GM18951 (cell line): Measurements from ENCODE around the gene C11orf24.

ENCODE experiments used
- POLR2A ChIP-seq: IDR thresholded peaks from 4 replicates; pipeline ENCODE4 v1.6.1; 2011; ENCODE audit warnings: mild to moderate bottlenecking; ENCODE audit not compliant: insufficient read length, insufficient read depth; ENCODE audit errors: extremely low read depth
- in situ Hi-C: fragments of 300-500 bp; cut with MboI; formaldehyde crosslinking; loops from one replicate; pipeline ENCODE4 v1.12.0; 2022; ENCODE audit warnings: low sequenced_read_pairs, mixed read lengths, inconsistent platforms; ENCODE audit not compliant: unreplicated experiment

C11orf24 gene

DNA sequence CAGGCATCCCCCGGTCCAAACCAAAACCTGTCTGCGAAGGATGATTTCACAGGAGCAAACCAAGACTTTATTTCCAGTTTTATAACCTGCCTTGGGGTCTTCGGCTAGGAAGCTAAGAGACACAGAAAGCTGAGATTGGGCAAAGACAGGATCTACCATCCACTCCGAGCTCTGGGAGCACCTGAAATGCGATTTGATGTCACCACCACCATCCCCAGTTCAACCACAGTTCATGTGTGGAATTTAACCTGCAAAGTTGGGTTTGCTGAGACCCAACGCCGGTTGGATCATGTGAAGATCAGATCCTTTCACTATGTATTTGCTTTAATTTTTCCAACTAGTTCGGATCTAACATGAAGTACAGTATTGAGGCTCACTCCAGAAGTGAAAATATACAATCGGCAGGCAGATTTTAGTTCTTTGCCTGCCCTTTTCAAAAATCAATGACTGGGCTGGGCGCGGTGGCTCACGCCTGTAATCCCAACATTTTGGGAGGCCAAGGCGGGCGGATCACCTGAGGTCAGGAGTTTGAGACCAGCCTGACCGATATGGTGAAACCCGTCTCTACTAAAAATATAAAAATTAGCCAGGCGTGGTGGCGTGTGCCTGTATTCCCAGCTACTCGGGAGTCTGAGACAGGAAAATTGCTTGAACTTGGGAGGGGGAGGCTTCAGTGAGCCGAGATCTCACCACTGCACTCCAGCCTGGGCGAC lies 1.4 kb upstream of the C11orf24 start:
- TF ChIP-seq POLR2A, result no peak
- in situ Hi-C loops, result no loop called here

DNA sequence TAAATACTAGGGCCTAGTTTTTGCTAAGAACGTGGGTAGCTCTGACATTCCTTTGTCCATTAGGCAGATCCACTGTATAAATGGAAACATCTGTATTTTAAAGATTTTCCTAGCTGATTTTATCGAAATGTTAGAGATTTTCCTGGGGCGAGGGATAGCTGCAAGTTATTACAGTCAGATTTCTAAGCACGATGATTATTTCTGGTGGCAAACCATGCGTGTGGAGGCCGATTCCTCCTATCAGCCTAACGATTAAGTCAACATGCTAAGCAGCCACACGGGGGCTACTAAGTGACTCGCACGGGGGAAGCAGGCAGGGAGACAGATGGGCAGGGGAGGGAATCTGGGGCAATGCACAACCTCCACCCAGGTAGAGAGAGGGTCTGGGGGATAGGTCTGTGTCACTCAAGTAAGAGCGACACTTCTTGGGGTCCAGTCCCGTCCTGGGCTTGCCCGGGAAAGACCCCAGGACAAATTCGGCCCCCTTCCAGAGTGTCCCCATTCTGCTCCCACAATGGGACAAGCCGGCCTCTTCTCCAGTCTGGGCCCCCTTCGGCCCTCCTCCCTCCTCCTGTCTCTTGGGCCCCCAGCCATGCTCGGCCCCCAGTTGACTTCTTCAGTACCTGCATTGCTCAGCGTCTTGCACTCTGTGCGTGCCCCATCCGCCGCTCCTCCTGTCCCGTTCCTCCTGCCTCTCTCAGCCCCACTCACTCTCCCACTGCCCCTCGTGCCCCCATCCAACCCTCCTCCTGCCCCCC lies 571 bp downstream of the C11orf24 start:
- in situ Hi-C loops, result no loop called here
- TF ChIP-seq POLR2A, result no peak

DNA sequence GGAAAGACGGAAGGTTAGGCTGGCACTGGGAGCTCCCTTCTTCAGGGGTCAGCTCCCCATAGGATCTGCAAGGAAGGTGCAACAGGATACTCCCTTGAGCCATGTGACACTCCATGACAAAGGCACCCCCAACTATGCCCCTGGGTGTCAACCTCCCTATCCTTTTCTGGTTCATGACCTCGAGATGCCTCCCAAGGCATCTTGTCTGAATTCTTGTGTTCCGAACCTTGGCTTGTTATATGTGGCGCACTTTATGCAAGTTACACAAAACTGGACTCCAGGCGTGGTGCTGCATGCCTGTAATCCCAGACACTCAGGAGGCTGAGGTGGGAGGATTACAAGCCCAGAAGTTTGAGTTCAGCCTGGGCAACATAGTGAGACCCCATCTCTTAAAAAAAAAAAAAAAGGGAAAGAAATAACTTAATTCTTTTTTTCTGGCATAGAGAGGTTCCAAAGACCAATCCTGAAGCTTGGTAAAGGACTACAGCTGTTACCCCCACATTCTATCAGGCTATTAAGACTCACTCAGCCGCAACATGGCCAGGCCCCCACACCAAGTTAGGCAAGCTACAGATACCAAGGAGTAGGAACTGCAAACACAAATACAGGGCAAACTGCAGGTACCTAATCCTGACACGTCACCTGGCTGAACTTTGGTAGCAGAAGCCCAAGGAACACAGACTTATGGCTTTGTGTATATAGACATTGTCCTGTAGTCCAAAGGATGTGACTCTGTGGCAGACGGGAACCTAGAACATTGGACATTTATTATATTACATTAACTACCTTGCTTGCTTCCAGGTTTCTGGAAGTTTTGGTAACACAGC lies 1.4 kb downstream of the C11orf24 start:
- in situ Hi-C loops, result no loop called here
- no peak for TF ChIP-seq POLR2A

DNA sequence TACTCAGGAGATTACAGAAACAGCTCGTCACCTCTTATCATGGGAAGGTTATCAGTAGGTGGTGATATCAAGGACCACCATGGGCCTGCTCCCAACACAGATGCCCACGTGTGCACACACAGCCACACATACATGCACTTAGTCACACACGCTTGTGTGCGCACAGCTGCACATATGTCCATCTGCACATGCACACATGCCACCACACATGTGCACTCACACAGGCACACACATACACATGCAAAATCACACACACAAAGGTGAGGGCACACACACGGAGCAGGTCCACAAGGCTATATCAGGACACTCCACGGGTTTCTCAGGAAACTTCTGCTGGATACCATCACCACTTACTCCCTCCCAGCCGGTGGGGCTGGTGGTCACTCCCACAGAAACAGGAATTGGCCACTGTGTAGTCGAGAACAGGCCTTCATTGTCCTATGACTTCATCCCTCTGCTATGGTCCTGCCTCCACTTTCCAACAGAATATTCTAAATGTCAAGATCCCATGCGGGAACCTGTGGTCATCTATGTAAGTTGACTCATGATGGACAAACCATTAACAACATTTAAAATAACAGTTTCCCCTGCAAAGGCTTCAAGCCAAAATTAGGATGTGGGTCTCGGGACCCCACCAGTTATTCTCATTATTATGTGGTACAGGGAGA lies 2.2 kb downstream of the C11orf24 start:
- in situ Hi-C loops, result no loop called here
- no peak for TF ChIP-seq POLR2A

DNA sequence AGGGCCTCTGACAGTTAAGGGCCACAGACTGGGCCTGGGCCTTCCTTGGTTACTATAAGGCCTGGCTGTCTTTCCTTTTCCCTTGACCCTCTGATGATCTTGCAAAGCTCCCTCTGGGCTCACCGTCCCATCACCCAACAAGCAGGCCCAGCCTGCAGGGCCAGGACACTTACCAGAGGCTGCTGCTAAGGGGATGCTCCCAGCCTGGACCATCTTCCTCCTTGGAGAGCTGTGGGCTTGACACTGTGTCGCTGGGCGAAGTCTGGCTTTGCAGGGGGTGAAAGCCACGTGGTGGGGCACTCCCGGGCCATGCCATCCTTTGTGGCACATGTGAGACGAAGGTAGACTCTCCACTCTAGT lies 3.9 kb downstream of the C11orf24 start:
- TF ChIP-seq POLR2A, result no peak
- in situ Hi-C loops, result no loop called here

DNA sequence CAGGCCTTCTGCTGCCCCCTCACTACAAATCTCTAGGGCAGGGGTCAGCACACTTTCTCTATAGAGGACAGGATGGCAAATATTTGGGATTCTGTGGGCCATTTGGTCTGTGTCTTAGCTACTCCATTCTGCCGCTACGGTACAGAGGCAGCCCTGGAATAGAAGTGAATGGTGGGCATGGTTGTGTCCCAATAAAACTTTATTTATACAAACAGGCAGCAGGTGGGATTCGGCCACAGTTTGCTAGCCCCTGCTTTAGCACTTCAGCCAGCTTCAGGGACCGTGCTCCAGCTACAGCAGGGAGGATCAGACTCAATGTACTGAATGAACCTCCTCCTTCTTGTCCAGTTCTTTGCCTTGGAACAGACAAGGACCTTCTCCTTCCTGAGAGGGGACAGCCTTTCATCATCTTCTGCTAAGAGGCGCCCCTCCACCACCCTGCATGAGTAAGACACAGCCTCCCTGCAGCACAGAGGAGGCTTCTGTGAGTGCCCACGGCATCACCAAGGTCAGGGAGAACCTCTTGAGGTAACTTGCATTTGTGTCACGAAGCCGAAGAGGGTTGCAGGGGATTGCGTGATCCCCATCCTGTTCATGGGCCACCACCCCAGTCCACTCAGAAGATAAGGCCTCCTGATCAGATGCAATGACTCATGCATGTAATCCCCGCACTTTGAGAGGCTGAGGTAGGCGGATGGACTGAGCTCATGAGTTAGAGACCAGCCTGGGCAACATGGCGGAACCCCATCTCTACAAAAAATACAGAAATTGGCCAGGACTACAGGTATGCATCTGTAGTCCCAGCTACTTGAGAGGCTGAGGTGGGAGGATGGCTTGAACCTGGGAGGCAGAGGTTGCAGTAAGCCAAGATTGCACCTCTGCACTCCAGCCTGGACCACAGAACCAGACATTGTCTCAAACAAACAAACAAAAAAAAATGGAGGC lies 4.6 kb downstream of the C11orf24 start:
- in situ Hi-C loops, result no loop called here
- no peak for TF ChIP-seq POLR2A

DNA sequence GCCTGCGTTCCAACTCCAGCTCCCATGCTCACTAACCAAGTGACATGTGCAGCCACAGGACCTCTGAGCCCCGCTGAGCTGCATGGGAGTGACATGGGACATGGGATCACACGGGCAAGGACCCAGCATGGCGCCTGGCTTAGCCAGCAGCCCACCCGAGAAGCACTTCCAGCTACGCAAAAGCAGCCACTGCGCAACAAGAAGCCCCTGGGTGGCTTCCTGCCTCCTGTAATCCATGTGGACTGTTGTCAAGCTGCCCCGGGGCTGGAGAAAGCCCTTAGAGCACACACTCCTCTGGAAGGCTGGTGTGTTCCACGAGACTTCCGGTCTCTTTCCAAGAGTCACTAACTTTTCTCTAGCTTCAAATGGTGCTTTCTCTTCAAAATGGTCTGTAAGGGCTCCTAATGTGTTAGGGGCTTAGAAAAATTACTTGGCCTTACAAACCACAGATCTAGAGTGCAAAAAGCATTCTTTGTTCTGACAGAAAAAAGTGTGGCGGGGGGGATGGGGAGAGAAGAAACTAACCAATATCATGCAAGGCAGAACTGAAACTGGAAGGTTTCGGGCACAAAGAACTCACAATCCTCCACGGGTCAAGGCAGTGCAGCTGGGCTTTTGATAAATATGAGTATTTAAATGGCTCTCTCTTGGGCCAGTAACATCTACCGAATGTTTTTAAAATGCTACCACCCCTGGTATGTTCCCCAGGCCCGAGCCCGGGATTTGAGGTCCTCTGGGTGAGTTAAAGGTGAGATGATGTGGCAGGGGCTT lies 5.5 kb downstream of the C11orf24 start:
- in situ Hi-C loops, result no loop called here

DNA sequence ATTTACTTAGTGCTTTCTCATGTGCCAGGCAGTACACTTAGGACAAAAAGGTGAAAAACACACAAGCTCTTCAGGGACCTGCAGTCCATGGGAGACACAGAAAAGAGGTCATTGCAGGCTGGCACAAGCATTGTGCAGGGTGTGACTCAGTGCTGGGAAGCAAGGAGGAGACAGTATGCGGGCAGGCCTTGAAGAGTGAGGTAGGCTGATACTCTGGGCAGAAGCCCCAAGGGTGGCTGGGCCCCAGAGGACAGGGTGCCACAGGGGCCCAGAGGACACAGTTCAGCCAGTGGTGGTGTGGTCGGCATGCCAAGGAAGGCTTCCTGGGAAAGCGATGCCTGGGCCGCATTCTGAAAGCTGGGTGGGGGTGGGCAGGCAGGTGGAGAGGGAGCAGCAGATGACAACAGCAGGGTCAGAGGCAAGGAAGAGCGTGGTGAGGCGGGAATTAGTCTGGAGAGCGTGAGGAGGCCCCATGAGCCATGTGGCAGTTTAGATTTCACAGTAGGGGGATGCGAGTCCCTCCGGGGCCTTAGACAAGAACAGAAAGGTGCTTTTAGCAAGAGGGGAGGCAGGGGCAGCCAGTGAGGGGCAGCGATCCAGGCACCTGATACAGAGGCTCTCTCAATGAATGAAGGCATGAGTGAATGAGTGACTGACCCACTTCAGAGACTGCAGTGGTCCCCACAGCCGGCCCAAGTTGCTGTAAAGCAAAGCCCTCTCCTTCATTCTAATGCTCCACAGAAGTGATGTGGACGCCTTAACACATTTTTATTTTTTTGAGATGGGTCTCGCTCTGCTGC lies 6.8 kb downstream of the C11orf24 start:
- TF ChIP-seq POLR2A, result no peak
- in situ Hi-C loops, result no loop called here

More for the DNA sequence above, 5.5 kb downstream of the C11orf24 start:
- TF ChIP-seq POLR2A, result peak; percentile 17

DNA sequence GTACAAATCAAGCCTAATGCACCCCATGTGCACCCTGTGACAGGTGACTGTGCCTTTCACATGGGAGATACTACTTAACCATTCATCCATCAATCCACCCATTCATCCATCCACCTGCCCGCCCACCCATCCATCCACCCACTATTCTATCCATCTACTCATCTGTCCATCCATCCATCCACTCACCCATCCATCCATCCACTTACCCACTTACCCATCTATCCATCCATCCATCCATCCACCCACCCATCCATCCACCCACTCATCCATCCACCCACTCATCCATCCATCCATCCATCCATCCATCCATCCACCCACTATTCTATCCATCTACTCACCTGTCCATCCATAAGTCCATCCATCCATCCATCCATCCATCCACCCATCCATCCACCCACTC lies 7.5 kb downstream of the C11orf24 start:
- no peak for TF ChIP-seq POLR2A
- in situ Hi-C loops, result no loop called here

DNA sequence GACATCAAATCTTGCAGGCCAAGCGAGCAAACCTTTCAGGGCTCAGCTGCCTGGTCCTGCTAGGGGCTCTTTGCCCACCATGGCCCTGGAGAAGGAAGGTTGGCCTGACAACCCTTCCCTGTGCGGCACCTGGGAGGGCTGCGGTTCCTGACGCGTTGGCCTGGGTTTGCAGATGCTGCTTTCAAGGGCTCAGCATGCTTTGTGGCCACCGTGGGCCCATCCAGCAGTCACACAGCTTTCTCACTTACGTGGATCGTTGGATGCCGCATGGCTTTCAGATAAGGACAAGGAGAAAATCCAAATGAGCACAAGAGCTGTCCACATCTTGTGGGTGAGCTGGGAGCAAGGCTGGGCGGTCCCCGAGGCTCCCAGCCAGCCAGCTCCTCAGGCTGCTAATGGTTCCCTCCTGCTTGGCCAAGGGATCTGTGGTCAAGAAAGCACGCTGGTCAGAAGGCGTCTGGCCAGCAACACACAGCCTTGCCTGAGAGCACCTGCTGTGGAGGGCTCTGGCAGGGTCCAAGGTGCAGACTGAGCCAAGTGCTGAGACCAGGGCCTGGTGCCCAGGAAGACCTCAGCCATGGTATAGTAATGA lies 8.2 kb downstream of the C11orf24 start:
- in situ Hi-C loops, result no loop called here
- no peak for TF ChIP-seq POLR2A

DNA sequence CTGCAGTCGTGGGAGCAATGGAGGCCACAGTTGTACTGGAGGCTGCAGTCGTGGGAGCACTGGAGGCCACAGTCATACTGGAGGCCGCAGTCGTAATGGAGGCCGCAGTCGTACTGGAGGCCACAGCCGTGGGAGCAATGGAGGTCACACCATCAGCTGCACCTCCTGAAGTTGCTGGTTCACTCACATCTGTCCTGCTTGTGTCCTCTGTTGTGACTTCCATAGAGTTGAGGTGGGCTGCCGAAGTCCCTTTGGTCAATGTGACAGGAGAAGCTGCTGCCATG lies 9.3 kb downstream of the C11orf24 start:
- in situ Hi-C loops, result no loop called here
- no peak for TF ChIP-seq POLR2A
